Calu3 (cell line): ENCODE data around the gene DHX36. TPM values are rescaled to one million over a fixed set of nuclear protein-coding genes. Genes with fewer than 3 reads are reported as not detected.

Experiments
- BruUV-seq: library from RNA; stranded (reverse); fragments of 400-500 nt; replicated peaks from 2 replicates; lab custom pipeline; 2021; lab: Mats Ljungman, UMichigan
- CTCF ChIA-PET: fragments of 300-600 bp; sonication (Branson Sonifier 250); formaldehyde crosslinking; loops from one replicate; lab custom pipeline; 2022; ENCODE audit warnings: antibody characterized with exemption; lab: Charles Lee
- DNase-seq: peaks from one replicate; pipeline ENCODE4 v3.0.0; 2022
- H3K27ac Mint-ChIP-seq: one replicate; pipeline ENCODE4 v1.8.0; 2022; ENCODE audit warnings: mixed read lengths; ENCODE audit not compliant: unreplicated experiment
- H3K27me3 Mint-ChIP-seq: one replicate; pipeline ENCODE4 v1.8.0; 2022; ENCODE audit warnings: mixed read lengths; ENCODE audit not compliant: unreplicated experiment
- H3K36me3 Mint-ChIP-seq: one replicate; pipeline ENCODE4 v1.8.0; 2022; ENCODE audit warnings: mild to moderate bottlenecking, moderate library complexity, mixed read lengths; ENCODE audit not compliant: insufficient read depth, unreplicated experiment
- H3K4me1 Mint-ChIP-seq: one replicate; pipeline ENCODE4 v1.8.0; 2022; ENCODE audit warnings: mild to moderate bottlenecking, low read depth, mixed read lengths; ENCODE audit not compliant: unreplicated experiment
- H3K4me3 Mint-ChIP-seq: one replicate; pipeline ENCODE4 v1.8.0; 2022; ENCODE audit warnings: mild to moderate bottlenecking, low read depth, moderate library complexity, mixed read lengths; ENCODE audit not compliant: unreplicated experiment
- H3K9me3 Mint-ChIP-seq: one replicate; pipeline ENCODE4 v1.8.0; 2022; ENCODE audit warnings: low read depth, mixed read lengths; ENCODE audit not compliant: unreplicated experiment
- CTCF ChIP-seq: fragments of 200-600 bp; IDR thresholded peaks from one replicate; pipeline ENCODE4 v1.8.0; 2022; ENCODE audit warnings: antibody characterized with exemption; ENCODE audit not compliant: unreplicated experiment
- intact Hi-C: fragments of 100-400 bp; cut with micrococcal nuclease; formaldehyde crosslinking; loops from one replicate; pipeline ENCODE4 v1.10.0; 2022; ENCODE audit not compliant: unreplicated experiment
- total RNA-seq: library from RNA; stranded (reverse); gene quantifications from 2 replicates; pipeline ENCODE4 v1.2.3, GENCODE V29; 2022

DHX36 gene
- total RNA-seq, 1 experiment from 2014 or later, result 127 TPM

GRCh38 chr3:154304936-154305335 lies 19.4 kb downstream of the DHX36 start:
- no peak for TF ChIP-seq CTCF
- no peak overlapping the region for H3K4me3 Mint-ChIP-seq
- no peak for DNase-seq
- intact Hi-C loops, result no loop called here
- CTCF ChIA-PET, result no interaction called here
- no peak overlapping the region for H3K27ac Mint-ChIP-seq
- peaks cover 5% of the 10 kb centered on the region for H3K4me1 Mint-ChIP-seq
- peaks cover 67% of the 10 kb centered on the region for H3K36me3 Mint-ChIP-seq
- no TSS peak for BruUV-seq
- H3K9me3 Mint-ChIP-seq, result no peaks in the 10 kb centered on the region
- H3K27me3 Mint-ChIP-seq, result no peaks in the 10 kb centered on the region

- CTCF ChIA-PET, result no interaction called here
- no peaks in the 10 kb centered on the region for H3K9me3 Mint-ChIP-seq
- no peak overlapping the region for H3K27ac Mint-ChIP-seq
Observed at GRCh38 chr3:154304116-154304786, 20.0 kb downstream of the DHX36 start.

GRCh38 chr3:154301561-154301960 lies 22.7 kb downstream of the DHX36 start:
- no TSS peak for BruUV-seq
- Mint-ChIP-seq H3K27me3 (no peaks in the 10 kb centered on the region), H3K4me3 (no peak overlapping the region), H3K4me1 (no peaks in the 10 kb centered on the region), H3K27ac (no peak overlapping the region), H3K36me3 (peaks cover 59% of the 10 kb centered on the region), H3K9me3 (no peaks in the 10 kb centered on the region)
- intact Hi-C loops, result no loop called here
- CTCF ChIA-PET, result interaction anchor here (0.7 to 0.8 kb wide), 2 partner anchors 12 to 231 kb away, joined by 3 to 4 read pairs; no protein-coding TSS in a partner anchor
- no peak for DNase-seq
- TF ChIP-seq CTCF, result no peak

More at GRCh38 chr3:154304116-154304786, 20.0 kb downstream of the DHX36 start:
- intact Hi-C loops, result no loop called here
- Mint-ChIP-seq H3K27me3 (no peaks in the 10 kb centered on the region), H3K36me3 (peaks cover 67% of the 10 kb centered on the region), H3K4me1 (no peaks in the 10 kb centered on the region), H3K4me3 (no peak overlapping the region)
- no TSS peak for BruUV-seq
- TF ChIP-seq CTCF, result no peak
- DNase-seq, result no peak

- DNase-seq, result no peak
- no TSS peak for BruUV-seq
Observed at GRCh38 chr3:154294016-154294415, 30.3 kb downstream of the DHX36 start.

More at GRCh38 chr3:154294016-154294415, 30.3 kb downstream of the DHX36 start:
- CTCF ChIA-PET, result no interaction called here
- Mint-ChIP-seq H3K27ac (peak overlapping the region; percentile 12), H3K36me3 (peaks cover 48% of the 10 kb centered on the region), H3K9me3 (no peaks in the 10 kb centered on the region), H3K4me3 (no peak overlapping the region), H3K4me1 (no peaks in the 10 kb centered on the region), H3K27me3 (no peaks in the 10 kb centered on the region)
- intact Hi-C loops, result no loop called here
- TF ChIP-seq CTCF, result no peak
